Measurements from ENCODE around the gene SYNGR3. TPM values are rescaled to one million over a fixed set of nuclear protein-coding genes. Genes with fewer than 3 reads are reported as not detected.

SYNGR3 gene
- total RNA-seq, 1 experiment from 2014 or later = 0.29 TPM

- no peak for DNase-seq (ENCODE audit: low read depth)
These were observed 12.6 kb upstream of the SYNGR3 start for GRCh38 chr16:1976951-1977874.

DNA sequence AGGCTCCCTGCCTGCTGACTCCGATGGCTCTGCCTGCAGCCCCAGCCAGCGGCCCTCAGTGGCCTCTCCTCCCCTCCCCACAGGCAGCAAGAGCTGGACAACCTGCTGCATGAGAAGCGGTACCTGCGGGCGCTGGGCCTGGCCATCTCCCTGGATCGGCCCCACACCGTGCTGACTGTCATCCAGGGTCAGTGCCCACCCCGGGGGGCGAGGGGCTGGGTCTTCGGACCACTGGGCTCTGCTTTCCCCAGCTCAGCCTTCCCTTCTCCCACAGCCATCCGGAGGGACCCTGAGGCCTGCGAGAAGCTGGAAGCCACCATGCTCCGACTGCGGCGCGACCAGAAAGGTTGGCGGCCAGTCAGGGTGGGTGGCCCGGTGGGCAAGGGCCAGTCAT lies 11.9 kb upstream of the SYNGR3 start:
- DNase-seq (ENCODE audit: low read depth) = no peak

- DNase-seq (ENCODE audit: low read depth) = no peak
These were observed 11.2 kb upstream of the SYNGR3 start for GRCh38 chr16:1978476-1979120.

- no peak for DNase-seq (ENCODE audit: low read depth)
These were observed 10.3 kb upstream of the SYNGR3 start for GRCh38 chr16:1979271-1980029.

DNA sequence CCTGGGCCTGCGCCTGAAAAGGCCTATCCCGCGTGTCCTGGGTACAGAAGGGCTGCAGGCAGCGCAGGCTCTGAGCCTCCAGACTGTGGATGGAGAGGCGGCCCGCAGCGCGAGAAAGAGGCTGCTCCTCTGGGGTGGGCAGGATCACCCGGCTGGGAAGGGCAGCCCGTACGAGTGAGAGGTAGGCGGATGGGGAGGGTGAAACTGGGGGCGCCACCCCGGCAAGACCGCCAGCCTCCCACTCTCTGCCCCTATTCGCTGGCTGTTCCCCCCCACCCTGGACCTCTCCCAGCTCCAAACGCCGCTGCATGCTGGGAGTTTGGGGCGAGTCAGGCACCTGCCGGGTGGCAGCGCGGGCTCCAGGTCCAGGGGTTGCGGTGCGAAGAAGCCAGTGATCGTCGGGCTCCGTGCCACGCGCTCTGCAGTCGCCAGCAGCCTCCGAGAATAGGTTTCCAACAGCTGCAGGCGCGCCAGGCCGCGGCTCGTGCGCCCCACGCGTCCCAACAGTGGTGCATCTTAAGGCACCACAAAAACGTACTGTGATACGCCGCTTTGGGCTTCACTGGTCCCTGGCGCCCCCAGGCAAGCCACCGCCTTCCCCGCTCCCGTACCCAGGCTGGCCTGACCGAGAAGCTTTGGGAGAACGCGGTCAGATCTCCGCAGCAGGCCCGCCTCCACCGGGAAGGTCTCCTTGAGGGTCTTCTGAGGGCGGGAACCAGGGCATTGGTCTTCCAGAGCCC lies 9.6 kb upstream of the SYNGR3 start:
- no peak for DNase-seq (ENCODE audit: low read depth)

GRCh38 chr16:1980770-1981087 lies 9.0 kb upstream of the SYNGR3 start:
- no peak for DNase-seq (ENCODE audit: low read depth)

- DNase-seq (ENCODE audit: low read depth) = no peak
These were observed 8.4 kb upstream of the SYNGR3 start, which contains the start of gene NOXO1 for GRCh38 chr16:1981398-1981836. Gene NOXO1, minus strand, starts transcription at chr16:1981469. Its CDS starts 290 bp downstream, at chr16:1981179.

DNA sequence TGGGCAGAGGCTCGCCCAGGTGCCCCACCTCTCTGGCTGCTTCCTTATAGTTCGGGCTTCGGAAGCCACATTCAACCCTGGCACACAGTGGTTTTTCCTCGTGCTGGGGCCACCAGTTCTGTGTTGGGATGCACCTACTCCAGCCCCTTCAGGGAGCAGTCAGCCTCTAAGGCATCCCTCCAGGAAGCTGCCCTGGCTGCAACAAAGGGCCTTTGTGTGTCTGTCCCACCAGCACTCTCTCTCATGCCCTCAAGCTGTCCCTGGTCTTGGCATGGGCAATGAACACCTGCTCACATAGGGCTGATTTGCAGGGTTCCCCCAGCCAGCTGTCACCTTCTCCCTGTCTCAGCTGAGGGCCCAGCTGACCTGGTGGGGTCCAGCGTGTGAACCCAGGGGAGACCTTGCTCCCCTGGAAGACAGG lies 7.7 kb upstream of the SYNGR3 start:
- no peak for DNase-seq (ENCODE audit: low read depth)

DNA sequence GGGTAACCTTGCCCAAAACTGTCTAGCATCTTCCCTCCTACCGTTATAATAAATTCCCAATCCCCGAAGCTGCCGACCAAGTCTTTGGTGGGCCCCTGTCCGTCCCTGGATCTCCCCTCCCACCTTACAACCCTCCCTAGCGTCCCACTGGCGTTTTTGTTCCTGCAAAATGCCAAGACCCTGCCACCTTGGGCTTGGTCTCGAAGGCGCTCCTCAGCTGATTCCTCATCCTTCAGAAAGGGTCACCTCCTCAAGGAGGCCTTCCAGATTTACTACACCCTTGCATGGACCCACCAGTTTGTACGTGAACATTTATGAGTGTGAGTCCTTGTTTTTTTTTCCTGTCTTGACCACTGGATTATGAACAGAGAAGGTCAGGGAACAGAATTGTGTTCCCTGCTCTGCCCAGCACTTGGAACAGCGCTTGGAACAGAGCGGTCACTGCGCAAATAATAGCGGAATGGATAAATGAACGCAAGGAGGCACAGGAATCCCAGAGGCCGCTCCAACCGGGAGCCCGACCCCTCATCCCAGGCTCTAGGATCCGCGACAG lies 6.7 kb upstream of the SYNGR3 start:
- no peak for DNase-seq (ENCODE audit: low read depth)

DNA sequence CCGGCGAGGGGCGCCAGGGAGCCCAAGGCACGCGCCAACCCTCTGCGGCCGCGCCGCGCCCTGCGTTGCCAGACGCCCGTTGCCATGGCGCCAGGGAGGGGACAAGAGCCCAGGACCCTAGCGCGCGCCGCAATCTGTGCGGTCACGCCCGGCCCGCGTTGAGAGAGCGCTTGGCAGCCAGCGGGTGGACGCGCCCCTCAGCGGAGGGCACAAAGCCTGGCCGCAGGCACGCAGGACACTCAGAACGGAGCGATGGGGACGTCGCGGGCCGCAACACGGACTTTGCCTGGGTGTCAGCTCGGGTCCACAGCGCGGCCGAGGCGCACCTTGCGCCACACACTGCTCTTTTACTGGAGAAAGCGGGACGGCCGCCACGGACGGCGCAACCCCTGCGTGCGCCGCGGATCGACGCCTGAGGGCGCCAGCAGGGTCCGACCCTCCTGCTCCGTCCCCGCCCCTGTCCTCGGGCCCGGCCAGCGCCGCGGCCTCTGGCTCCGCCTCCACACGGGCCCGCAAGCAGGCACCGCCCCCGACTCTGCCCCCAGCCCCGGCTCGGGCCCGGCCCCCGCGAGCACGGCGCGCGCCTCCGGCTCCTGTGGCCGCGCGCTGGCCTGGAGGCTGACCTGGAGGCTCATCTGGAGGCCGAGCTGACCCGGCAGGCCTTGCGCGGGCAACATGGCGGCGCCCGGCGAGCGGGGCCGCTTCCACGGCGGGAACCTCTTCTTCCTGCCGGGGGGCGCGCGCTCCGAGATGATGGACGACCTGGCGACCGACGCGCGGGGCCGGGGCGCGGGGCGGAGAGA lies 6.0 kb upstream of the SYNGR3 start, which contains the start of gene GFER:
TSS of gene GFER (plus strand) at position 650 of the 803 bp plus-strand sequence. CDS start at position 676, 26 bp downstream.
- DNase-seq (ENCODE audit: low read depth) = peak; percentile 94

GRCh38 chr16:1984347-1985225 lies 5.2 kb upstream of the SYNGR3 start:
- no peak for DNase-seq (ENCODE audit: low read depth)

DNA sequence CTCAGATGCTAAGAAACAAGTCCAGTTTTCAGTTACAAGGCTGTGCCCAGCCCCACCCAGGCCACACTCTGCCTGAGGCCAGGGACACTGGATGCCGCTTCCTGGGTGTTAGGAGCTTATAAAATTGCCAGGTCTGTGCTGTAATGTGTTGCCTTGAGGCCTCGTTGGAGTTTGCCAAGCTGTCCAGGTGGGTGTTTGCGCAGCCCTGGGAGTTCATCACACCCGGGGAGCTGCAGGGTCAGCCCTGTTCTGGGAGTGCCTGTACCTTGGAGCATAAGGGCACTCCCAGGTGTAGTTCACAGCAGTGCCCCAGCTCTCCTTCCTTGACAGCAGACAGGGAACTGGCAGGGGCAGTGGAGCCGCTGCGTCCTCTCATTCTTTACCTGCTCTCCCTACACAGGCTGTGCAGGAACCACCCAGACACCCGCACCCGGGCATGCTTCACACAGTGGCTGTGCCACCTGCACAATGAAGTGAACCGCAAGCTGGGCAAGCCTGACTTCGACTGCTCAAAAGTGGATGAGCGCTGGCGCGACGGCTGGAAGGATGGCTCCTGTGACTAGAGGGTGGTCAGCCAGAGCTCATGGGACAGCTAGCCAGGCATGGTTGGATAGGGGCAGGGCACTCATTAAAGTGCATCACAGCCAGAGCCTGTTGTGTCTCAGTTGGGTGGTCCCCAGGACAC lies 4.2 kb upstream of the SYNGR3 start:
- no peak for DNase-seq (ENCODE audit: low read depth)

DNA sequence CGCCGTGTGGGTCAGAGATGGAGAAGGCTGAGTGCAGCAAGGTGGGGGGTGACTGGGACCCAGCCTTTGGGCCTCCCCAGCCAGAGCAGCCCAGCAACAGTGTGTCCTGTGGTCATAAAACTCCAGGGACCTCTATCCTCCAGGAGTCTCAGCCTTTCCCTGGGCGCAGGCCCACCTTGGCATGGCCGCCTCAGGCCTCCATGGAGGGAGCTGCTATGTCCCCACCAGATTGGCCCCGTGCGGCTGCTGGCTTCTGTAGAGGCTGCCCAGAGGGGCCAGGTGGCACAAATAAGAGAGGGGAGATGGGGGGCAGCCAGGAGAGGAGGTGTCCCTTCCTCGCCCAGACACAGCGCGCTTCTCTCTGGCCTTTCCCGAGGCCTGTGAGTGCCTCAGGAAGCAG lies 2.6 kb upstream of the SYNGR3 start:
- DNase-seq (ENCODE audit: low read depth) = no peak

GRCh38 chr16:1990101-1990350 lies 256 bp downstream of the SYNGR3 start:
- DNase-seq (ENCODE audit: low read depth) = no peak

GRCh38 chr16:1990351-1991134 lies 773 bp downstream of the SYNGR3 start:
- DNase-seq (ENCODE audit: low read depth) = peak; percentile 24

- DNase-seq (ENCODE audit: low read depth) = no peak
These were observed 1.4 kb downstream of the SYNGR3 start for GRCh38 chr16:1991135-1991551.

DNA sequence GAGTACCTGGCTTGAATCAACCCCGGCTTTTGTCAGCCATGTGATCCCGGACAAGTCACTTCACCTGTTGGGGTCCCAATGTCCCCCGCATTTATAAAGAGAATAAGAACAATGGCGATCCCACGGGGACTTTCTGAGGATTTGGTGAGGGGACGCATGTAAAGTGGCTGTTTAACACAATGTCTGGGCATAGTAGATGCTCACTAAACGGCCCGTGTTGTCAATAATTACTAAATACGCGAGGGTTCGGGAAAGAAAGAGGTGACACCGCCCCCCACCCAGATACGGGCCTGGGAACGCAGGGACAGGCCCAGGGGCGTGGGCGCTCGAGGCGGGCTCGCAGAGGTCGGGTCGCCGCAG lies 1.8 kb downstream of the SYNGR3 start:
- DNase-seq (ENCODE audit: low read depth) = no peak
